Spleen (tissue), 7 donors: Measurements from ENCODE around the gene CFAP157.

ENCODE experiments used
- POLR2AphosphoS5 ChIP-seq, 3 donors: sonication (generic); formaldehyde crosslinking; IDR thresholded peaks; one replicate each; pipeline ENCODE4 v1.5.1; 2017; ENCODE audit warnings: antibody characterized with exemption in 3 of 3
- TF ChIP-seq, protein P1 (sequence below), 11 experiments: fragments of 200-600 bp in 7 of 11; fragments of 450-650 bp in 4 of 11; sonication (generic) in 4 of 11; IDR thresholded peaks in 8 of 11; conservative IDR thresholded peaks in 3 of 11; 1 replicate in 7 of 11; 2 replicates in 4 of 11; pipeline versions ENCODE4 v1.4.0 to v1.8.0; 2016 to 2021; ENCODE audit warnings: antibody characterized with exemption in 11 of 11, inconsistent platforms in 4 of 11, mild to moderate bottlenecking in 1 of 11
- donor health status: DM: no; HTN: no; CAD: no; lungs with moderate emphysema.
- donor health status: DM: no; HTN: no; CAD: no.
- donor health status: DM: no; HTN: no; CAD: no.

DNA sequence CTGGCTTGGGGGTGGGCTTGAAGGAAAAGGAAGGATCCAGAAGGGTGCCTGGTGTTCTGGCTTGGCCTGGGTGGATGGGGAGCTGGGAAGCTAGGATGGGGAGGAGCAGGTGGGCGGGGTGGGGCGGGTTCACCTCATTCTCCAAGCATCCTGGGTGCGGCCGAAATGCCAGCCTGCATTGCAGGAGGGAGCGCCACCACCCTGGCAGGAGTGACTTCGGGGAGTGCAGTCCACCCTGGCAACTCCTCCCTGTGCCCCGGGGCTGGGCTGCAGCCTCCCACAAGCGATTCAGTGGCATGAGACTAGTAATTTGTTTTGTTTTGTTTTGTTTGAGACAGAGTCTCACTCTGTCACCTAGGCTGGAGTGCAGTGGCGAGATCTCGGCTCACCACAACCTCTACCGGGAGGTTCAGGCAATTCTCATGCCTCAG lies 14.6 kb downstream of the CFAP157 start:
- no peak for TF ChIP-seq POLR2AphosphoS5 (IDR thresholded peaks at IDR 0.05)
- TF ChIP-seq, protein P1, sequence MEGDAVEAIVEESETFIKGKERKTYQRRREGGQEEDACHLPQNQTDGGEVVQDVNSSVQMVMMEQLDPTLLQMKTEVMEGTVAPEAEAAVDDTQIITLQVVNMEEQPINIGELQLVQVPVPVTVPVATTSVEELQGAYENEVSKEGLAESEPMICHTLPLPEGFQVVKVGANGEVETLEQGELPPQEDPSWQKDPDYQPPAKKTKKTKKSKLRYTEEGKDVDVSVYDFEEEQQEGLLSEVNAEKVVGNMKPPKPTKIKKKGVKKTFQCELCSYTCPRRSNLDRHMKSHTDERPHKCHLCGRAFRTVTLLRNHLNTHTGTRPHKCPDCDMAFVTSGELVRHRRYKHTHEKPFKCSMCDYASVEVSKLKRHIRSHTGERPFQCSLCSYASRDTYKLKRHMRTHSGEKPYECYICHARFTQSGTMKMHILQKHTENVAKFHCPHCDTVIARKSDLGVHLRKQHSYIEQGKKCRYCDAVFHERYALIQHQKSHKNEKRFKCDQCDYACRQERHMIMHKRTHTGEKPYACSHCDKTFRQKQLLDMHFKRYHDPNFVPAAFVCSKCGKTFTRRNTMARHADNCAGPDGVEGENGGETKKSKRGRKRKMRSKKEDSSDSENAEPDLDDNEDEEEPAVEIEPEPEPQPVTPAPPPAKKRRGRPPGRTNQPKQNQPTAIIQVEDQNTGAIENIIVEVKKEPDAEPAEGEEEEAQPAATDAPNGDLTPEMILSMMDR (IDR thresholded peaks at IDR 0.05 in 8 of 11, conservative IDR thresholded peaks at IDR 0.05 in 3 of 11), result no peak
